22Rv1 (cell line): Measurements from ENCODE around the gene HDHD2.

ENCODE experiments used
- ZFX ChIP-seq: fragments of 450-650 bp; IDR thresholded peaks from 2 replicates; pipeline ENCODE4 v1.6.1; 2017; ENCODE audit warnings: antibody characterized with exemption, borderline replicate concordance
- TF ChIP-seq, protein P1 (sequence below): fragments of 450-650 bp; IDR thresholded peaks from 2 replicates; pipeline ENCODE4 v1.5.1; 2017; ENCODE audit warnings: mild to moderate bottlenecking

DNA sequence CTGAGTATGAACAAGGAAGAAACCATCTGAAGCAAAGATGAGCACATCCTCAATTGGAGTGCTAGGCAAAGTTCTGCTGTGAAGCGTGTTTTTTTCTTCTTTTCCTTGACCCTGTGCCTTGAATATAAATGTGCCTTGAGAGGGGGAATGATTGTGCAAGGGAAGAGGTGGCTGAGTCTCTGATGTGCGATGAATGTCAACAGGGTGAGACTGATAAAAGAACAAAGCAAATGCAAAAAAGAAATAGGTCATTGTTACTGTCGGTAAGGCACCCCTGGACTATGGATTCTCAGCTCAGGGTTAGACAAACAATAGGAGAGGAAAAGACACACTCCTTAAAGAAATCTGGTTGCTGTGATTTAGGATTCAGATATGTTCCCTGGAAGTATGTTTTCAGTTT is 54.5 kb downstream of the HDHD2 start:
- TF ChIP-seq, protein P1, sequence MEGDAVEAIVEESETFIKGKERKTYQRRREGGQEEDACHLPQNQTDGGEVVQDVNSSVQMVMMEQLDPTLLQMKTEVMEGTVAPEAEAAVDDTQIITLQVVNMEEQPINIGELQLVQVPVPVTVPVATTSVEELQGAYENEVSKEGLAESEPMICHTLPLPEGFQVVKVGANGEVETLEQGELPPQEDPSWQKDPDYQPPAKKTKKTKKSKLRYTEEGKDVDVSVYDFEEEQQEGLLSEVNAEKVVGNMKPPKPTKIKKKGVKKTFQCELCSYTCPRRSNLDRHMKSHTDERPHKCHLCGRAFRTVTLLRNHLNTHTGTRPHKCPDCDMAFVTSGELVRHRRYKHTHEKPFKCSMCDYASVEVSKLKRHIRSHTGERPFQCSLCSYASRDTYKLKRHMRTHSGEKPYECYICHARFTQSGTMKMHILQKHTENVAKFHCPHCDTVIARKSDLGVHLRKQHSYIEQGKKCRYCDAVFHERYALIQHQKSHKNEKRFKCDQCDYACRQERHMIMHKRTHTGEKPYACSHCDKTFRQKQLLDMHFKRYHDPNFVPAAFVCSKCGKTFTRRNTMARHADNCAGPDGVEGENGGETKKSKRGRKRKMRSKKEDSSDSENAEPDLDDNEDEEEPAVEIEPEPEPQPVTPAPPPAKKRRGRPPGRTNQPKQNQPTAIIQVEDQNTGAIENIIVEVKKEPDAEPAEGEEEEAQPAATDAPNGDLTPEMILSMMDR, result no peak
- no peak for TF ChIP-seq ZFX
